Ureter (tissue), 1 donor: ENCODE measurements around the gene KLF12. TPM values are rescaled to one million over a fixed set of nuclear protein-coding genes. Genes with fewer than 3 reads are reported as not detected.

Experiments
- DNase-seq: peaks from one replicate; pipeline ENCODE4 v3.0.0-alpha.2; 2020; ENCODE audit warnings: low spot score
- total RNA-seq: library from RNA; stranded (reverse); gene quantifications from one replicate; pipeline ENCODE4 v1.2.4, GENCODE V29; 2023
- donor health status: DM: yes; HTN: yes; CAD: no.

KLF12 gene
- total RNA-seq, 1 donor from 2014 or later: 12.9 TPM

DNA sequence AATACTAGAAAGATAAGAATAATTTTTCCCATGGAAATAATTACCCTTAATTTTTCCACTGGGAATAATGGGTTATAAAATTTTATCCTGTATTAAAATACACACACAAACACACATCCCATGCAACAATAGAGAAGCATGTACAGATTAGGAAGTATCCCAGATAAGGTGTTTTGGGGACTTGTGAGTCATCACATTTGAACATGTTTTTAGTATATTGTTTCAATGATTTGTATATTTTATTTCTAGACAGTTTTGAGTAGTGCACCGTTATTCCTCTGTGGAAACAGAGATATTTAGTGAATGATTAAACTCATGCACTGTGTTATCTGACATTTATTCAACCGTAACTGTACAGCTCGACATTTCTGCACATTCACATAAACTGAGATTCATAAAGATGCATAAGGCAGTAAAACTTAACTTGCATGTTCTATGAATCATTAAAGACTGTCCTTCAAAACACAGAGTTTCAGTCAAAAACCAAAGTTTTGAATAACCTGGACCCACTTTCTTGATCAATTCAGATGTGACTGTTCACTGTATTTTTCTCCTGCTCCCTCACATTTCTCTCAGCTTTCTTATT, 30.1 kb downstream of the KLF12 start:
- no peak for DNase-seq

DNA sequence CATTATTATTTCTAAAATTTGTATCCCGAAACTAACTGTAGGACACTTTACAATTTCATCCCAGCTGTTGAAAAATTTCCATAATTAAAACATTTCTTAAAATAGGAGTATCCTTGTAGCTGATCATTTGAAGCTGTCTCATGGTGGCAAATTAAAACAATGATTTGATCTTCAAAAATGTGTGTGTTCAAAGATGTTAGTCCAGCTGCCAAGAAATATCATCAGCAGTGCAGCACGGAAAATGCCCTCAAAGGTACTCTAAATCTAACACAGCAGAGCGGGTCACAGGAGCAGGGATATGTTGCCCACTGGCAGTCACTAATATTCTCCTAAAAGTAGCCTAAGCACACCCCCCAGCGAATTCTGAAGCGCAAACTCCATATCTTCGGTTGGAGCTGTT, 31.0 kb downstream of the KLF12 start:
- DNase-seq: no peak

DNA sequence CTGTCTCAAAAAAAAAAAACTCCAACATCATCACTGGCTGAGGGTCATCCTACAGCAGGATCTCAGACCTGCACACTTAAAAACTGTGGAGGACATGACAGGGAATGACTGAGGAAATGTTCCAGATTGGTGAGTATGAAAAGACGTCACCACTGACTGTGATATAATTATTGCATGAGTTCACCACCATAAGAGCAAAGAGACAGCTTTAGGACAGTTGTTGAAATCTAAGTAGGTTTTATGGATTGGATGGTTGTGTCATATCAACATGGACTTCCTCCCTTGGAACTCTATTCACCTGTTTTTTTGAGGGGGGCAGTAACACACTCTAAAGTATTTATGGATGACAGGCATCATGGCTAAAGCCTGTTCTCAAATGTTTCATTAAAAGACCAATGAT, 31.5 kb downstream of the KLF12 start:
- DNase-seq: no peak

DNA sequence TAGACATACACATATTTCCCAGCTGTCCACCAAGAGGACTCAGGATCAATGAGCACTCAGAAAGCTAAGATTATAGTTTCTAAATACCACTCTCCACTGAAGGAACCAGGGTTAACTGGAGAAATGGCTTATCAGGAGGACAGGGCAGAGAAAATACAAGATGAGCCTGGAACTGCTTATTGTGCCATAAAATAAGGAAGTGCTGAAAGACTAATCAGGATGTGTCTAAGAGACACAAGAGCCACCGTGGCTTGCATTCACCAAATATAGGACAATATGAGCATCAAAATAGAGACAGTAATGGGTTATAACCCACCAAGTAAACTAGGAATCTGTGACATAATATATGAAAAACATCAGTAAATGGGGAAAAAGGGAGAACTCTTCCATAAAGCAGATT, 32.8 kb downstream of the KLF12 start:
- DNase-seq: no peak

DNA sequence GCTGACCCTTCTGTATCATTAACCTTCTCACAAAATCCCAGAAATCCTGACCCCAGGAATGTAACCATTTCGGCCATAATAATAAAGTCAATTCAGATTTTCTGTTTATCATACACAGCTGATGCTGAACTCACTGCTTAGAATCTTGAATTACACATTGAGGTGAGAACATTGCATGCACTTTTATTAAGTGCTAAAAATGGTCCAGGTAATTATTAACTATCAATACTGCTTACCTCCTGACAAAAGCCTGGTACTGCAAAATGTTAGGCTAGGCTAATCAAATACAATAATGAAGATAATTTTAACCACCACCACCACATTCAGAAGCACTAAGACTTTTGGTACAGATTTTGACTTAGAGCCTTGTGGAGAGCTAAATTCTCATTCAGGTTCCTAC, 36.1 kb downstream of the KLF12 start:
- DNase-seq: no peak

DNA sequence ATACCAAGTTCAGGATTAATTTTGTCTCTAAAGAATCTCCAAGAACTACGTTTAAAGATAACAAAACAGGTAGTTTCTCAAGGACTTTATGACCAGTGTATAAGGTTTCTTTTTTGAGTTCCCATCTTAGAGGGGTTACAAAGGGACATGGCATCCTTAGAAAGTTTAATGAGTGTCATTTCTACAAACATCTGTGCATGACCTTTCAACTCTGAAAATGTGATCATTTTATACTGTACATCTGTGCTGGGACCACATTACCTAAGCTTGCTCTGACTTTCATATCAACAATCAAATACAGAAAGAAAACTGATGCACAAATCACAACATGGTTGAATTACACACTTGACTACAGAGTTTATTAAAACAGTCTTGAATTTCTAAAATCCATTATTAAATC, 37.1 kb downstream of the KLF12 start:
- DNase-seq: no peak

DNA sequence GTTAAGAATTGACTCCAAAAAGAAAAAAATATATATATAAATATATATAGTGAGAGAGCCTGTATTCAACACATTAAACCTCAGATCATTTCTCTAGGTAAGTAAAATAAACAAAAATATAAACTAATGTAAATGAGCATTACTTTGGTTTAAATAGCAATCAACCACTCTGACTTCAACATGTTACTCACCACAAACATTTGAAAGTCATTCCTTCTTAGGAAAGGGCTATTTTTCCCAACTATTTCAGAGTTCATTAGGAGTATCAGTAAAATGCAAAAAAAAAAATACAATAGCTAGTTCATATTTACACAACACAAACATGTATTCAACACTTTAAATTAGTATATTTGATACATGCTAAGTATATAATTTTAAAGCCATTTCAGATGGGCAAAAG, 40.5 kb downstream of the KLF12 start:
- DNase-seq: no peak

DNA sequence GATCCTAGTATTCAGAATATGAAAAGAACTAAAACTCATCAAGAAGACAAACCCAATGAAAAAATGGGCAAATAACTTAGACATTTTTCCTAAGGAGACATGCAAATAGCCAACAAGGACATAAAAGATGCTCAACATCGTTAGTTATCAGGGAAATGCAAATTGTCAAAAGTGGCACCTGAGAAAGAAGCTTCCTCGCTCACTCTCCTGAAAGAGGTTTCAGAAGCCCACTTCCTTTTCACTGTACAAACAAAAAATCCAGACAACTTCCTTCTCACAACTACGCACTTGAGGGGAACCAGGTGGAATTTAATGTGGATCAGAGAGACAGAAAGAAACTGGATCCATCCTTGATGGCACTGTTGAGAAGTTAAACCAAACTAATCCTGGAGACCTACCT, 41.5 kb downstream of the KLF12 start:
- no peak for DNase-seq

DNA sequence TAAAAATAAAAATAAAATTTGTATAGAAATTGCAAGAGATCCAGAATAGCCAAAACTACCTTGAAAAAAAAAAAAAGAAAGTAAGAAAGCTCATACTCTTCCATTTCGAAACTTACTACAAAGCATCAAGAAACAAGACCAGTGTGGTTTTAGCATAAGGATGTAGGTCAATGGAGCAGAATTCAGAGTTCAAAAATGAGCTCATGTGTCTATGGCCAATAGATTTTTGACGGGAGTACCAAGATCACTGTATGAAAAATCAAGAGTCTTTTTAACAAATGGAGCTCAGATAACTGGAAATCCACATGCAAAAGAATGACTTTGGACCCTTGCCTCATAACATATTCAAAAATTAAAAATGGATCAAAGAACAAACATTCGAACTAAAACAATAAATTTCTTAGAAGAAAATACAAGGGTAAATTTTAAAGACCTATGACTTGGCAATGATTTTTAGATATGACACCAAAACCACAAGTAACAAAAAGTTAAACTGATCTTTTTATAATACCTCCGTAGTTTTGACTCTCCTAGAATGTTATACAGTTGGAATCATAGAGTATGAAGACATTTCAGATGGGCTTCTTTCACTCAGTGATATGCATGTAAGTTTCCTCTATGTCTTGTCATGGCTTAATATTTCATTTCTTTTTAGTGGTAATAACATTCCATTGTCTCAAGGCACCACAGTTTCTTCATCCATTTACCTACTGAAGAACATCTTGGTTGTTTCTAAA, 43.2 kb downstream of the KLF12 start:
- DNase-seq: no peak

DNA sequence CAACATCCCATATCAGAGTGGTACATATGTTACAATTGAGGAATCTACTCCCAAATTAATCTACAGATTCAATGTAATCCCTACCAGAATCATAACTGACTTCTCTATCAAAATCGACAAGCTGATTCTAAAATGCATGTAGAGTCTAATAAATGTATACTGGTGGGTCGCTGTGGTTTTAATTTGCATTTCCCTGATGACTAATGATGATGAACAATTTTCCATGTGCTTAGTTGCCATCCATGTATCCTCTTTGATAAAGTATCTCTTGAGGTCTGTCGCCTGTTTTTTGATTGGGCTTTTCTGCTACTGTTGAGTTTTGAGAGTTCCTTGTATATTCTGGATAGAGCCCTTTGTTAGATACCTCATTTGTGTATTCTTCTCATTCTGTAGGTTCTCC, 43.8 kb downstream of the KLF12 start:
- DNase-seq: no peak

DNA sequence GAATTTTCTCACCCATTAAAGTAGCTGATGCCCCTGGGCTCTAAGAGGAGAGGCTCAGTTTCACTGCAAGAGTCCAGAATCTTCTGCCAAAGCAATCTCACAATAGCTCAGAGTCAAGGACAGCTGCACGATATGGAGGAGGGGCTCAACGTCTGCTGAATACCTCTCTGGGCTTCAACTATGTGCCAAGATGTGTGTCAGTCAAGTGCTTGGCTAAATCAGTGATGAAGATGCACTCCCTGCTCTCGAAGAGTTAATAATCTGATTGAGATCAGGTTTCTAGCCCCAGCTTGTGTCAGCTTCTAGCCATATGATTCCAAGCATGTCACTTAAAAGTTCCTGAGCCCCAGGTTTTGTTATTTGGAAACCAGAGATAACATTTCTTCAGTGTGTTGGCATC, 46.8 kb downstream of the KLF12 start:
- DNase-seq: no peak
